DOHH2 (cell line): ENCODE results near the gene MGAT3.

Experiments
- EZH2phosphoT487 ChIP-seq: fragments of 200-600 bp; sonication (generic); IDR thresholded peaks from 2 replicates; pipeline ENCODE4 v1.6.1; 2017; ENCODE audit warnings: borderline replicate concordance, mild to moderate bottlenecking, antibody characterized with exemption, low read length, moderate library complexity, mixed read lengths
- TF ChIP-seq, protein P1 (sequence below): fragments of 200-600 bp; sonication (generic); IDR thresholded peaks from one replicate; pipeline ENCODE4 v1.5.1; 2014; ENCODE audit warnings: antibody characterized with exemption, mild to moderate bottlenecking, low read depth, low read length; ENCODE audit not compliant: poor library complexity, severe bottlenecking

DNA sequence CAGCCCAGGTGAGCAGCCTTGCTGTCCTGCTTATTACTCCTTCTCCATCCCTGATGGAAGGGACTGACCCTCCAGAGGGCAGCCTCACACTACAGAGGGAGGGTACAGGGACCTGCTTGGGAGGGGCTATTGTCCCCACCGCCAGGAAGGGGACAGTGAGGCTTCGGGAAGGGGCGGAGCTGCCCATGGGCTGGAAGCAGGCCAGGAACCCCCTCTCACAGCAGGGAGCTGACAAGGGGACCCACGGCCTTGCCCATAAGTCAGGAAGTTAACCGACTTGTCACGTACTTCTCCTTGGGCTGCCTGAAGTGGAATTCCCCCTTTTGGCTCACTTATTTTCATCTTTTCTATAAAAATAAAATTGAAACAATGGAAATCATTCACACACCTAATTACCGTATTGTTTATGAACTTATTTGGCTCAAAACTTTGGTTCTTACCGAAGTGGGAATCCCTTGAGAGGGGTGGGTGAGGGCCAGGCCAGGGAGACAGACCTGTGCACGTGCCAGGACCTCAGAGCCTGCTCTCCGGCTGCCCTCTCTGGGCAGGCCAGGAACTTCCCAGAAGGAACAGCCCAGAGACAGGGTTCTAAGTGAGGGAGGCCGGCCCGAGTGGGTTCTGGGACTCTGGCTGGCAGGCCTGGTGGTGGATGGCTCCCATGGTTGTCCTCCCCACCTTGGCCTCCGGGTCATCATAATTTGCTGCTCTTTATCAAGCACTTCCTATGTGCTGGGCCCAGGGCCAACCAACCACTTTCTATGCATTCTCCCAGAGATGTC is 5.8 kb downstream of the MGAT3 start:
- TF ChIP-seq, protein P1, sequence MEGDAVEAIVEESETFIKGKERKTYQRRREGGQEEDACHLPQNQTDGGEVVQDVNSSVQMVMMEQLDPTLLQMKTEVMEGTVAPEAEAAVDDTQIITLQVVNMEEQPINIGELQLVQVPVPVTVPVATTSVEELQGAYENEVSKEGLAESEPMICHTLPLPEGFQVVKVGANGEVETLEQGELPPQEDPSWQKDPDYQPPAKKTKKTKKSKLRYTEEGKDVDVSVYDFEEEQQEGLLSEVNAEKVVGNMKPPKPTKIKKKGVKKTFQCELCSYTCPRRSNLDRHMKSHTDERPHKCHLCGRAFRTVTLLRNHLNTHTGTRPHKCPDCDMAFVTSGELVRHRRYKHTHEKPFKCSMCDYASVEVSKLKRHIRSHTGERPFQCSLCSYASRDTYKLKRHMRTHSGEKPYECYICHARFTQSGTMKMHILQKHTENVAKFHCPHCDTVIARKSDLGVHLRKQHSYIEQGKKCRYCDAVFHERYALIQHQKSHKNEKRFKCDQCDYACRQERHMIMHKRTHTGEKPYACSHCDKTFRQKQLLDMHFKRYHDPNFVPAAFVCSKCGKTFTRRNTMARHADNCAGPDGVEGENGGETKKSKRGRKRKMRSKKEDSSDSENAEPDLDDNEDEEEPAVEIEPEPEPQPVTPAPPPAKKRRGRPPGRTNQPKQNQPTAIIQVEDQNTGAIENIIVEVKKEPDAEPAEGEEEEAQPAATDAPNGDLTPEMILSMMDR = peak; percentile 24
- no peak for TF ChIP-seq EZH2phosphoT487
